Midbrain (tissue), 1 donor: ENCODE measurements around the gene MICAL3.

ENCODE experiments used
- DNase-seq: peaks from one replicate; lab custom pipeline; 2025; lab: John Stamatoyannopoulos, UW

The MICAL3 gene

DNA sequence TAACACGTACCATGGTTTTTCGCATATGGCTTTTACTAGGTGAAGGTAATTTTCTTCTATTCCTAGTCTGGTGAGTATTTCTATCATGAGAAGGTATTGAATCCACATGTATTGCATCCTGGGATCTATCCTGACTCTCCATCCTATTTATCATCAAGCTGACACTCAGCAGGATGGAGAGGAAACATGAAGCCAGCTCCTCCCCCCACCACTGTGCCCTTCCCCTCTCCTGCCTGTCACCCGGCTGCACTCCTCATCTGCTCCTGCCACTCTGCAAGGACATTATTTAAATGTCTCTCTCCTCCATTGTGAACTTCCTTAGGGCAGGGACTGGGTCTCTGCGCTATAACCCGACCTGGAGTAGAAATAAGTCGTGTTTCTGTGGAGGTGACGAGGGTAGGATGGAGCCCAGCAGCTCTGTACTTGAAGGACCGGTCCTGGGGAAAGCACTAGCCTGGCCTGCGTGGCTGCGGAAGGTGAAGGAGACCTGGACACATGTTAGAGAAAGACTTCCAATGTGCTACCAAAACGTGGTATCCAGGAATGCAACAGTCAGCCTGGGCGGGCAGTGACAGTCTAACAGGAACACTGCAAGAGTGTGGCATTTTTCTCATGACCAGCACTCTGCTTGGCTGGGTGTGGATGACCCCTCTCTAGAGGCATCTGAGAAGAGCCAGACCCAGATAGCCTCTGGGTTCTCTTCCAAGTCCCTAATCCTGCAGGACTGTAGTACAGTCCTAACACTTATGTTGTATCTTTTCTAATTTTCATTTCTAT is 111.2 kb downstream of the MICAL3 start:
- no peak for DNase-seq

DNA sequence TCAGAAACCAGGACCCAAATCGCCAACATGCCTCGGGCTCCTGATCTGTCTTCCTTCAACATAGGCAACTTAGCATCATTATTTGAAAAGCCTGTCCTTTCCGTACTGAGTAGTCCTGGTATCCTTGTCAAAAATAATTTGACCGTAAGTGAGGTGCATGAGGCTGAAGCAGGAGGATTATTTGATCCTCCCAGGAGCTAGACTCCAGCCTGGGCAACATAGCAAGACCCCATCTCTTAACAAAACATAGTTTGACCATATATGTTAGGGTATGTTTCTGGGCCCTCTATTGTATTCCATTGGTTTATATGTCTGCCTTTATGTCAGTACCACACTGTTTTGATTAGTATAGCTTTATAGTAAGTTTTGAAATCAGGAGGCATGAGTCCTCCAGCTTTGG is 112.5 kb downstream of the MICAL3 start:
- DNase-seq = no peak

DNA sequence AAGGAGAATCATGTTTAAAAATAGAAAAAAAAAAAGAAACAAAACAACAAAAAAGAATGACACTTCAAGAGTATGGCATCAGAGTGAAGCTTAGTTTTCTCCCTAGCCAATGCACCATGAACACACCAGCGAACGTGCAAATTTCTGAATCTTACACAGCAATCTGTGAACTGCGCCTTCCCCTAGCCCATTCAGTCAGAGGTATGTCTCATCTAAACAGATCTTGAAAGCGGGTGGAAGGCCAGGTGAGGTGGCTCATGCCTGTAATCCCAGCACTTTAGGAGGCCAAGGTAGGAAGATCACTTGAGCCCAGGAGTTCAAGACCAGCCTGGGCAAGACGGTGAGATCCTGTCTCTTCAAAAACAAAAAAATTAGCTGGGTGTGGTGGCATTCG is 113.1 kb downstream of the MICAL3 start:
- no peak for DNase-seq

DNA sequence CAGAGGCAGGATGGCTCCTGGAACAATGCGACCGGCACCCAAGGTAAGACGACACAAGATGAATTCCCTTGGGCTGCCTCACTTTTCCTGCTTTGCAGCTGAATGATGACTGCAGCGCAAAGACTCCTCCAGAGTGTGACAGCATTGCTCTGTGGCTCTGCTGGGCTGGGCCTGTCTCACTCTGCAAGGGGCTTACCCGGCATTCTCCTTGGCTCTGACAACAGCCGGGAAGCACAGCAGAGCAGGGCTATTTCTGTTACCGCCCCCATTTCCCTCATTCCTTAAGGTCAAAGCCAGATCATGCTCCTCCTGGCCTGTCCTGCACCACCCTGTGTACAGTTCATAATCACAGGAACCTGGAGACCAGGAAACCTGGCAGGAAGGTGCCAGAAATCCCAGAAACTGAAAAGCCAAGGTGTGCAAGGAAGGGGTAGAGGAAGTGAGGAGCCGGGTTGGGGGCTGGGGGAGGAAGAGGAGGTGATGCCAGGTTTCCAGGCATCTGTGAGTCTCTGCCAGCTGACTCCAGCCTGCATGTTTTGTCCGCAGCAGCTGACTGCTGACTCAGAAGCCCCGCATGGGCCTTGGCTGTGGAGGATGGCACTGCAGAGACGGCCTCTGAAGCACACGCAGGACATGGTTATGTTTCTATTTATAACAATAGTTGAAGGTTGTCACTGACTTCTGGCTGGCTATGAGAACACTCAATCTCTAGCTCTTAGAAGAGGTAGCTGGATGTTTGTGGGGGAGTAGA is 113.6 kb downstream of the MICAL3 start:
- peak; percentile 84 for DNase-seq

DNA sequence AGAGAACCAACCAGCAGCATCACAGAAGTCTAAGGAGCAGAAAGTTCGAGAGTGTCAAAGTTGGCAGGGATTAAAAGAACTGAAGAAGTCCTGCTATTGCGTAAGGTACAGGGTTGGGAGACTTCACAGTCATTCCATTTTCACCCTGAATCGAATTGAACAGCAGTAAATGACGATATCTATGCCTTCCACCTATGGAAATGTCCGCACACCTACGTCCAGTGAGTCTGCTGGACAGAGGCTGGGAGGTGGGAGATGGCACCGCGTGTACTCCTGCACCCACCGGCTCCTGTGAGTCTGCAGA is 116.7 kb downstream of the MICAL3 start:
- no peak for DNase-seq

DNA sequence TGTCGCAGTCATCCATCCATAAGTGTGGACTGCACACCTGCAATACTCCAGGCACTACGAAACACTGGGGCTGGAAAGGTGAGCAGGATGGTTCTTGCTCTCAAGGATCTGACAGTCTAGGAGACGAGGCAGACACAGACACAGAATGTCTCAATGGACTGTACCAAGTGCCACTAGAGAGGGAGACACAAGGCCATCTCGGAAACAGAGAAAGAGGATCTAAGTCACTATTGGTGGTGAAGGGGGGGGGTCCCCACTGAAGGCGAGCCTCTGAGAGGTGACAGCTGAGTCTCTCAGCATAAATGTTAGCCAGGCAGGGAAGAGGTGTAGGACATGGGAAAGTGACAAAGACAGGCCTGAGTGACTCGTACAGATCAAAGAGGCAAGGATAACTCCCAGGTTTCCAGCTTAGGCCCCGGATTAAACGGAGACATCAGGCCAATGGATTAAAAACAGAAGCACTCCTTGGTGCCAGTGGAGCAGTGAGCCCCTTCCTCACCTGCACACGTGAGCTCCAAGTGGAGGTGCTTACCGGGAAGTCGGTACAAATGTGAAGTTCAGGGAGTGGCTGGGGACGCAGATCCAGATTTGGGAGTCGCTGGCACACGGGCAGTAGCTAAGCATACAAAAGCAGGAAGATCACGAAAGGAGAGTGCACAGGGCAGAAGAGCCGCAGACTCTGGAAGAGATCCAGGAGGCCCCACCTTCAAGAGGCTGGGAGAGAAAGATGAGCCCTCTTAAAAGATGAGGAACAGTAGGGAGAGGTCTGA is 117.2 kb downstream of the MICAL3 start:
- no peak for DNase-seq

DNA sequence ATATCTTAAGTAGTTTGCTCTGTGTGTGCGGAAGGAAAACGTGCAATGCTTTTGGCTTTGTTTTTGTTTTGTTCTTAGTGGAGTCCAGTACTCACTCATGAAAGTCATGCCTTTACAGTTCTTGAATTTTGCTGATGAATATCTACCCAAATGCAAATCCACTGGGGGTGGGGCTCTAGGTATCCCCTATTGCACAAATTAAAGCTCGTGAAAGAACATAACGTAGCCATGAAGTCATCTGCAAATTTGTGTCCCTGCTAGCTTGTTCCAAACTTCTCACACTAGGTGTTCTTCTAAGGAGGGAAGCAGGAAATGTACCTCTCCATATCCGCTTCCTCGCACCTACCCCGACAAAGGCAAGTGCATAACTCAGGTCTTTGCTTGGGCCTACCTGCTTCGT is 118.9 kb downstream of the MICAL3 start:
- no peak for DNase-seq

DNA sequence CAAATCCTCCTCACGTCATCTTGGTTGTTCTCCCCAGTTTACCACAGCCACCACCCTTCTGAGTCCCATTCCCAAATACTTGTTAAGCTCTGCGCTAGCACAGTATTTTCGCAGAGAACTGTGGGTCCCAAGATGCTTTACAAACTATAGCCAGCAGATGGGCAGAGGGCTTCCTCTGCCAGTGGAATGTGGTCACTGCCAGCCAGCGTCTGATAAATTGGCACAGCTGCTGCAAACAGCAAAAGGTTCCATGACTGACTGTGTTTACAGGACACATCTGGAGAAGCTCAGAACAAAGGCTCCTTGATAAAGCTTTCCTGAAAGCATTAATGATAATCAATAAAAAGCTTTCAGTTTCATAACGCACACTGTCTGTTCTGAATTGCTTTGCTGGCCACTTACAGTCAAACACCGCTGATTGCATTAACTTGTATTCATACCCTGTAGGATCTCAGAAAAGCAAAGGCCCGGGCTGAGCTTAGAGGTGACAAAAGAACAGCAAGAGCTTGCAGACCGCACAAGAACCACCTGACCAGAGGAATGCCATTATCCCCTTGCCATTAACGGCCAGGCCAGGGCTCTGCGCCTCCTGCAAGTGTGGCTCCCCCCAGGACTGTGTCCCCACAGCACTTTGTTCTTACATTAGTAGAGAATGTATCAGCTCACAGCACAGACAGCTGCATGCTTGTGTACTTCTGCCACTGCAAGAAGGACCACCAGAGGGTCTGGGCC is 120.6 kb downstream of the MICAL3 start:
- peak; percentile 51 for DNase-seq

DNA sequence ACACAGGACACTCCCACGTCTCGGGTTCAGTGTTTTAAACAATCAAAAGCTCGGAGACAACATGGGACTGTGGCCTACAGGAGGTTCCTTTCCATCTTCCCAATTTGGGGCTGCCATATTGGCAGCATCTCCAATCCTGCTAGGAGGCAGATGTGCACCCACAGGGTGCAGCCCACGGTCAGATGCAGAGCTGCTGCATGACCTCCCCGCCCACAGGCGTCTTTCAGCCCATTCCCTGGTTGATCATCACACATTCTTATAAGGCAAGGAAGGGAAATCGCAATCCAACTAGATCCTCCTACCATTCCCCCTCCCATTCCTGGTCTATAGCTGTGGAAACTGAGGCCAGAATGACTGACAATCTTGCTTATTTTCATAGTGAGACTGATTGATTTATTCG is 121.4 kb downstream of the MICAL3 start:
- no peak for DNase-seq

DNA sequence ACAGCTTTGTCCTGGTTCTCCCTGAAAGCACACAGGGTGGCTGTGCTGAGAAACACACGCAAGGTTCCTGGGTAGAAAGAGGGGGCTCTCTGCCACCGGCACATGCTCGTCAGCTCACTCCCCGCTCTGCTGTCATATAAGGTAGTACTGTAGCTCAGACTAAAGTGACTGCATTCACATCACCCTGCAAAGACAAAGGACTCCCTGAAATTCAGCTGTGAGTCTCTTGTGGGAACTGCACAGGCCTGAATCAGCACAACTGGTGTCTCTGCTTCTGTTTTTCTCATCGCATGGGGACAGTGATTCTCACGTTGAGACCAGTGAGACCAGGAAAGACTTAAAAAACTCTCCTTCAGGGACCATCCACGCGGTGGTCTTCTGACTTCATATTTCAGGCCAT is 126.0 kb downstream of the MICAL3 start:
- DNase-seq = no peak

DNA sequence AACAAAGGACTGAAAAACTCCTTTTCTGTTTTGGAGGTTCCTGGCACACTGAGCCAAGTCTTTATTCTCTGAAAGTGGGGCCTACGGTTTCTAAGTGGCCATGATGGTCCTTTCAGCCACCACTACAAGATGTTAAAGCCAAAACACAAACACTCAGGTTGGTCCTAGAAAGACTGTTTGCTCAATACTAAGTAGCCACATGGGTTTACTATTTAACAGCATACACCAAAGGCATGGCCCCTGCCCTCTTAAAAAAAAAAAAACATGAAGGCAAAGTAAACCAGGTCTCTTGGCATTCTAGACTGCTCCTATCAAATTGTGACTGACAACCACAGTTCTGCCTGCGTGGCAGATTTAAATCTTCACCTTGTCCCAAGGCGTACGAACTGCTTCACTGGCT is 126.5 kb downstream of the MICAL3 start:
- DNase-seq = no peak

DNA sequence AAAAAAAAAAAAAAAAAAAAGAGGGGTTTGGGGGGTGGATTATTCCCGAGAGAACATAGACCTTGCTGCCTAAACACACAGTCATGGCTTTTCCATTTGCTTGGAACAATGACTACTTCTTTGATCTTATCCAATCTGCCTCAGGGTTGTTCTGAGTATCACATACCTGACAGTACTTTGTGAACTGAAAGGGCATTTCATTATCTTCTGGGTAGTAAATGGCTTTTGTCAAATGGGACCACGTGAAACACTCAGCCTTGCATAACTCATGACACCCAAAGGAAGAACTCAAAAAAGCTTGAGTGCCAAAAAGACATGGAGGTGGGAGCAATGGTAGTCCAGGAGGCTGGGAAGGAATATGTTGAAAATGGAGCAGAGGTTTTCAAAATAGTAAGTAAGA is 126.9 kb downstream of the MICAL3 start:
- DNase-seq = no peak

DNA sequence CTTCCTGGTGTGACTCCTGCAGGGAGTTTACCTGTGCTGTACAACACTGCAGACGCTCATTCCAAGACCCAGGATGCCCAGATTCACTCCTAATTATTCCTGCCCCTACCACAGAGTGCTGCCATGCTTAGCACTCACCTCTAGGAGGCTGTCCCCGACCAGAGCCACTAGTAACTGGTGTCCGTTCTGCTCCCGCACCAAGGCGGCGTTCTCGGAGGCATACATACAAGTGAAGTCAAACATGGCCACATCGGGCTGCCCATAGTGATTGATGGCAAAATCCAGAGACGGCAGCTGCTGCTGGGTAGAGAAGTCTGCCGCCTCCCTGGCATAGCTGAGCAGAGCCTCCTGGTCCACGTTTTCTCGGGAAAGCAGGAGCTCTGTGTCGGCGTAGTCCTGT is 127.8 kb downstream of the MICAL3 start:
- peak; percentile 21 for DNase-seq

DNA sequence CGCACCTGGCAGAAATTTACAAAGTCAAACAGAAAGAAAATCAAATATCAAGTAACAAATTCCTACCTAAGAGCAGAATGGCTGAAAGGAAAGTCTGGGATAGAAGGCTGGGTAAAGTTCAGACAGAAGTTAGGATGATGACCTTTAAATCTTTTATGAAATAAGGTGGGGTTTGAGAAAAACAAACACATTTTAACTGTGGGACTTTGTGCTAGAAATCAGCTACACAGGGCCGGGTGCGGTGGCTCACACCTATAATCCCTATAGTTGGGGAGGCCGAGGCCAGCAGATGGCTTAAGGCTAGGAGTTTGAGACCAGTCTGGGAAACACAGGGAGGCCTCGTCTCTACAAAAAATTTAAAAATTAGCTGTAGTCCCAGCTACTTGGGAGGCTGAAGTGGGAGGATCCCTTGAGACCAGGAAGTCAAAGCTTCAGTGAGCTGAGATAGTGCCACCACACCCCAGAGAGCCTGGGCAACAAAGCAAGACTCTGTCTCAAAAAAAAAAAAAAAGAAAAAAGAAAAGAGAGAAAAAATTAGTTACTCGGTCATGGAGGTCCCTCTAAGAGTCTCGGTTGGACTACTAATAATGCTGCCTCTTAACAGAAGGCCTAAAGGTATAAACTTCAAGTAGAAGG is 130.3 kb downstream of the MICAL3 start:
- no peak for DNase-seq

DNA sequence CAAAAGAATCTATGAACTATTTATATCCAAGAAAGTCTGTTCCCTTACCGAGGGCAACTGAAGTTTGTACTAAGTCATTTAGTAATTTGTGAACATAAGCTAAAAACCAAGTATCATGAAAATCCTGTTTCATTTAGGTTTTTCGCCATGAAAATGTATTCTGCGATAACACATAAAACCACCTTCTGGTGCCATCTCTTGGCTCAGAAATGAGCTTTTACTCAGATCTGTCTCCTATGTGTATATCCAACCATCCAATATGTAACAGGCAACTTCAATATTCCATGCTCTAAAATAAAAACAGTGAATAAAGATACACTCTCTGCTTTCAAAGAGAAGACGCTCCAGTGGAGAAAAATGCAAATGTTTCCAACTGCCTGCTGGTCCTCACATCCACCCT is 132.0 kb downstream of the MICAL3 start:
- no peak for DNase-seq

DNA sequence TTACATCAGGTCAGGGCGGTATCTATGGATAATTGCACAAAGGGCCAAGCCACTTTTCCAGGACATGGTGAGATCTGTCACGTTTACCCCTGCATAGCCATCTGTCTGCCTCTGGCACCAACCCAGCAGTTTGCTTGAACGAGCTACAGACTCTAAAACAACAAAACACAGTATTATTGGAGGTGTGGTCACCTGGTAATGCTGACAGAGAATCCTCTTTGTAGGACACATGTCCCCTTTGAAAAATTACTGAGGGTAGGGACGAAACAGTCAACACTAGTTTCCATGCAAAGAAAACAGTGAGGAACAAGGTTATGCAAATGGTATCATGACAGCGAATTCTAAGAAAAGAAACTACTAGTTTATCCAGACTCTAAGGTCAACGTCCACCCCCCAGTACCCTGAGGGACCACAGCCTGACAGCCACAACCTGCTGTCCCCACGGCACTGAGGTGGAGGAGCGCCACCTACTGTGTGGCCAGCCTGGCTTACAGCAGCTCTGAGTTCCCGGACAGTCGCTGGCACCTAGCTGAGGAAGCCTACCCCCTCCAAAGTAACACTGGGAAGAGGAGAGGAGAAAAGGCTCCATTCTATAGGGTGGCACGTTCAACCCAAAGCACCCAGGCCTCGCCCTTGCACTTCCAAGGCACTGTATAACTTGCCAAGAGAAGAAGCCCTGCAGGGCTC is 132.7 kb downstream of the MICAL3 start:
- DNase-seq = peak; percentile 45

DNA sequence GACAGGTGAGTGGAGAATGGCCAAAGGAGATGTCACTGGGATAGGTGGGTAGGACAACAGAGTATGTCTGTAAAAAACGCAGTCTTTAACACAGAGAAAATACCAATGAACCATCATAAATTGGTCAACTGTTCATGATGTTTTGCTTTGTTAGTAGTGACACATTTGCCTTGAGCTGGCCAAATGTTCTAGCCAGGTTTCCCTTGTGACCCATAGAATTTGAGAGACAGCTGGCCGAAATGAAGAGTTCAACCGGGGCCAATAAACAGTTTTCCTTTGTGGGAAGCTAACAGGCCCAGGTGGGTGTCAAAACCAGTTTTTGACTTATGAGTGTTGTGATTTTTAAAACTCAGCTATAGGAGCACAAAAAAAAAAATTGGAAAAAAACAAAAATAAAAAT is 133.5 kb downstream of the MICAL3 start:
- DNase-seq = no peak

DNA sequence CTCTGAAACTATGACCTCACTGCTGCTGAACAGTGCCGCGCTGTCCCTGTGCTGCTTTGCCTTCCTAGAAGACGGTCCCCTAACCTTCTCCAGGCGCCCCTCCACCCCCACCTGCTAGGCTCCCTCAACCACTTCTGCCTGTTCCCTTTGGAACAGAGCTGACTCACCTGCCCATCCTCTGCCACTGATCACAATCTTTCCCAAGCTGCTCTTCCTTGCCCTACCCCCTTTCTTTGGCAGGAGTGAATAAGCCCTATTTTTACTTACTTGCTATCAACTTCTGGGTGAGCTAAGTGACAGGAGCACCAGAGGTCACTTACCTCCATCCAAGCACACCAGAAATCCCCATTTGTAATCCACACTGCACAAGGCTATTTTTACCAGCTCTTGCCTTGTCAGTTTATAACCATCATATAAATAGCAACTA is 134.1 kb downstream of the MICAL3 start:
- no peak for DNase-seq

DNA sequence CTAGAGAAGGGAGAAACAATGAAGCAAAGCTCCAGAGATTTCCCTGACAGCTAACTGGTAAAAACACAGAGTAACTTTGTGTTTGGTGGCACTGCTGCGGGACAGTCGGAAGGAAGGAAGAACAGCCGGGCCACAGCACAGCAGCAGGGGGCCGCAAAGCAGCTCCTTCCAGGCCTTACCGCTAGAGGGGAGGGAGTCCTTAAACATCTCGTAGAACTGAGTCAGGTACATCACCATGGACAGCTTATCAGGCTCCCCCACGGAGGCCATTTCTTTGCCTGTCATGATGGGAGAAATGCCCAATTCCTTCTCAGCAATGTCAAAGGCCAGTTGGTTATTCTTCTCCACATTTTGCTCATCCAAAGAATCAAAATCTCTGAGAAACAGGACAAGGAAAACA is 135.5 kb downstream of the MICAL3 start:
- no peak for DNase-seq

DNA sequence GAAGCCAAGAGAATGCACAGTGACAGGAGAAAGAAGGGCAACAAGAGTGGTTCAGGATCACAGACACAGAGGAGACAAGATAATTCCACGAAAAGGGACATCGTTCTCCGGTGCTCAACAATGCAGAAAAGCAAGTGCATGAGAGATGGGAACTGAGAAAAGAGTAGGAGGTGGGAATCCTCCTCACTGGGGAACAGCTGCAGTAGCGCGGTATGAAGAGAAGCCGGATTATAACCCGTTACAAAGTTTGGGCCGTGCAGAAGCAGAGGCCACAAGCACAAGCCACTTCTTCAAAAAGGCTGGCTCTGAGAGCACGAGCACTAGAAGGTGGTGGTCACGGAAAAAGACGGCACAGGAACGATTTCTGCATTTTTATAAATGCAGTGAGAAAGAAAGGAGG is 135.9 kb downstream of the MICAL3 start:
- DNase-seq = no peak

DNA sequence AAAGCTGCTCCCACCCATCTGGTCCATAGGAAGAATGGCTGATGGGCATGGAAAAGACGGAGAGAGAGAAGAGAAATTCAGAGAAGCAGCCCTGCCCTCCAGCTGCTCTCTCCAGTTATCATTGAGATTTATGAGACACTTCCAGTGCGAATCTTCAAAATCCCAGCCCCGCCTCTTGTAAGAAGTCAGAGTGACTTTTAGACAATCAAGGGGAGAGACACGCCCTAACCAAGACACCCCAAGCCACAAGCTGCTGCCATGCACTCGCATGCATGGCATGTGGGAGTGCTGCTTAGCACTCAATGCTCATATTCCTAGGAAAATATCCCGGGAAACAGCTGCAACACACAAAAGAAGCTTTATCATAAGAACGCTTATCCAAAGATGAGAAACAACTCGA is 139.5 kb downstream of the MICAL3 start:
- DNase-seq = no peak
